Cardiac septum (tissue), 1 donor: Measurements from ENCODE around the gene SERPINE2. TPM values are rescaled to one million over a fixed set of nuclear protein-coding genes. Genes with fewer than 3 reads are reported as not detected.
"Not testable (repeated sequence)": the region's sequence is repeated elsewhere in the genome, so short reads cannot be mapped to it uniquely, and the experiment has no call there.

Source experiments
- DNase-seq: peaks from one replicate; pipeline ENCODE4 v3.0.0-alpha.2; 2020; ENCODE audit warnings: low spot score
- intact Hi-C: fragments of 100-400 bp; cut with DNase I; formaldehyde crosslinking; loops from one replicate; pipeline ENCODE4 v1.14.0; 2022
- total RNA-seq: library from RNA; stranded (reverse); fragmentation: NEBNext Ultra II Directional; extraction: Animal tissue kit (Norgen Biotek cat#: 25700); gene quantifications from one replicate; pipeline ENCODE4 v1.2.1, GENCODE V29; 2021
- donor health status: DM: no; HTN: no; CAD: no.

Gene SERPINE2
- total RNA-seq, 1 donor from 2014 or later: 91.5 TPM

DNA sequence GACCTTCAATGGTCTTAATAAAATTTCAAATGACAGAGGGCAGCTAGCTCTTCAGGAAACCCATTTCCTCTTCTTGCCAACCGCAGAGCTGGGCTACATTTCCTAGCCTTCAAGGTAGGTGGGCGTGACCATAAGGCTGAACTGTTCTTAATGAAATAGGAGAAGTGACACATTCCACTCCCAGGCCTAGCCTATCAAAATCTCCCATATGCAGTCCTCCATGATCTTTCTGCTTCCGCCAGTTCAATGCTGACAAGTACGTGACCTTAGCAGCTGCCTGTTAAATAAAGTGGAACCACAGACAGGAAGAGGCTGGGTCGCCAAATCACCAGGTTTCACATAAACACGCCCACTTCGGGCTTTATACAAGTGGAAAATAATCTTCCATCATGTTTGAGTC, 13.2 kb downstream of the SERPINE2 start:
- intact Hi-C loops: no loop called here
- no peak for DNase-seq

DNA sequence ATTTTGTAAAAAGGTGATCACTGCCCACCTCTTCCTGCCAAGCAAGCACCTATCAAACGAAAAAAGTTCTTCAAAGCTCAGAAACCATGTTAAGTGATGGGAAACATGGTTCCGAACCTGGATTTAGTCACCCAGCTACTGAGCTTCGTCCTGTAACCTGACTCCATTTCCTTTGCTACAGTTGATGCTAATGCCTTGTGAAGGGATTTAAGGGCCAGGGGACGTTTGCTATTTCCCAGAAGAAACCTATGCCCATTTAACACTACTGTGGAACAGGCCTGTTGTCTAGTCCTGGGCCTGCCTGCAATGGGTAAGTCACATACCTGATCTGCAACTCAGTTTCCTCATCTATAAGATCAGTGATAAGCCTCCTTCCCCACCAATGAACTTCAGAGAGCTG, 14.8 kb downstream of the SERPINE2 start:
- intact Hi-C loops: no loop called here
- no peak for DNase-seq

DNA sequence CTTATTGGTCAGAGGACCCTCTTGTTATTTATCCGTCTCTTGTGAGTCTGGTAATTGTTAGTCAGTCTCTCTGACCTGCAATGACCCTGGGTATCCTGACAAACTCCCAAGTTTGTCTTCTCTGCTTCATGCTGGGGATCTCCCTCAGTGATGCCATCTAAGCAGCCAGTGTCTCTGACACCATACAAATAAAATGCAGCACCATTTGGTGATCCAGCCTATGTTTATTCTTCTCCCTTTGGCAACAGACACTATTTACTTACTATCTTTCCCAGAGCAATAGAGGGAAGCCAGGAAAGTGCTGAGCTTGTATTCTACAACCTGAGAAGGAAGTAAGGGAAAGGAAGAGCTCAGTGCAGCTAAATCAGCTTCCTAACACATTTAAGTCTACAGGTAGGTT, 15.9 kb downstream of the SERPINE2 start:
- intact Hi-C loops: no loop called here
- no peak for DNase-seq

DNA sequence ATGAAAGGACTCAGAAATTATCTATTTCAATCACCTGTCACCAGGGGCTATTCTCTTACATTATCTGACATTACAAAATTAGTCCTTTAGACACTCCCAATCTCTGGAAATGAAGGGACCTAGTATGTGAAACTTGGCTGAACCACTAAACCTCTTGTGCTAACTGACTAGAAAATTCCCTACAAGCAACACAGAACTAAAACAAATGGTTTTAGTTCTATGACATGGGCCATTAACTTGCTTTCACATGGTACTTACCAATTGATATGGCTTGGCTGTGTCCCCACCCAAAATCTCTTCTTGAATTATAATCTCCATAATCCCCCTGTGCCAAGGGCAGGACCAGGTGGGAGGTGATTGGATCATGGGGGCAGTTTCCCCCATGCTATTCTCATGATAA, 16.6 kb downstream of the SERPINE2 start:
- intact Hi-C loops: no loop called here

DNA sequence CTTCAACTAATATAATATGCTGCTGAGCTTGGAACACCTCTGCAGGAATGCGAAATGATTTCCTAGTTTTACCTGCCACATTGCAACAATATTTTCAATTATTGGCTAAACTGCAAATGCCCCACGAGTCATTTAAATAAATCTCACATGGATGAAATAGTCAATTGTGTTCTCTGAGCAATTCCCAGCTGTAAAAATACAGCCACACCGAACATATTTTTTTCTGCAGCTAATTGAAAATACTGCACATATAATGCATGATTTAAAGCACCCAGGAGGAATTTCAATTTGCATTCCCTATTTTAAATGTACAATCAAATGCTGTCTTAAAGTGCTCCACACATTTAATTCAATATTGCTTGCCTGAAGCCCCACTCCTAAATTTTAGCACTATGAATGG, 18.6 kb downstream of the SERPINE2 start:
- DNase-seq: no peak
- intact Hi-C loops: no loop called here

More for the DNA sequence above, 16.6 kb downstream of the SERPINE2 start:
- DNase-seq: no peak

DNA sequence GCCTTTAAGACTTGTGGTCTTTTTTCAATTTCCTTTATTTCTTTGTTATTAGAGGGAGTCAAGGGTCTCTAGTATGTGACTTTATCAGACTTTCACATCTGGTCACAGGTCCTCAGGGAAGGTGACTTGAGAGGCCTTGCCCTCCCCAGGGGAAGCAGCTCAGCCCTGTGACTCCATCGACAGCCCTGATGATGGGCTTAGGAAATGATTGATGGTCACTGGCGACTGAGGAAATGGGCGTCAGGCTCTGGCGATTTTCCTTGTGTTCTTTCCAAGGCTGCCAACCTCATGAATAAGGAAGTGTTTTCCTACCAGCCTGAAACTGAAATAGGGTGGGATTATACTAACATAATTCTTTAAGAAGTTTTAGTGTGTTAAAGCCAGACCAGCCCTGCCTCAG, 21.1 kb downstream of the SERPINE2 start:
- no peak for DNase-seq
- intact Hi-C loops: no loop called here

DNA sequence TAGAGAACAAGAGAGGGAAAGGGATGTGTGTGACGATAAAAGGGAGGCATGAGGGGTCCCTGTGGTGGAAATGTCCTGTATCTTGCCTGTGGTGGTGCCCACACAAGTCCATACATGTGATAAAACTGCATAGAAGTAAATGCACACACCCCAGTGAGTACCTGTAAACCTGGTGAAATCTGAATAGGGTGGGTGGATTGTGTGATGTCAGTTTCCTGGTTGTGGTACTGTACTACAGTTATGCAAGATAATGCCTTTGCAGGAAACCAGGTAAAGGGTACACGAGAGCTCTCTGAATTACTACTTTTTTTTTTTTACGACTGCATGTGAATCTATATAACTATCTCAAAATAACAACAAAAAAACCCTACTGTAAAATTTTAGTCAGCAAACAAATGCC, 22.1 kb downstream of the SERPINE2 start:
- no peak for DNase-seq
- intact Hi-C loops: no loop called here

DNA sequence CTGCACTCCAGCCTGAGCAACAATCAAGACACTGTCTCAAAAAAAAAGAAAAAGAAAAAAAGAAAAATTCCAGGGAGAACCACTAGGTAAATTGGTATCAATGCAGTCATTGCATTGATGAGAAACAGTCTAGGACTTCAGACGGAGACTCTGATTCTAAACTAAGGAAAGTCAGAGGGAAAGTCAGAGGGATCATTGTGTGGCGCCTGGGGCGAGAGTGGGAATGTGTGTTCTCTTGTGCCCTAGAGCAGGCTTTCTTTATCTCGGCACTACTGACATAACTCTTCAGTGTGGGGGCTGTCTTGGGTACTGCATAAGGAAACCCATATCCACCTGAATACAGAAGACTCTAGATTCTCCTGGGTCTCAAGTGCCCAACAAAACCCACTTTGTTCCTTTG, 24.8 kb downstream of the SERPINE2 start:
- DNase-seq: no peak
- intact Hi-C loops: no loop called here

DNA sequence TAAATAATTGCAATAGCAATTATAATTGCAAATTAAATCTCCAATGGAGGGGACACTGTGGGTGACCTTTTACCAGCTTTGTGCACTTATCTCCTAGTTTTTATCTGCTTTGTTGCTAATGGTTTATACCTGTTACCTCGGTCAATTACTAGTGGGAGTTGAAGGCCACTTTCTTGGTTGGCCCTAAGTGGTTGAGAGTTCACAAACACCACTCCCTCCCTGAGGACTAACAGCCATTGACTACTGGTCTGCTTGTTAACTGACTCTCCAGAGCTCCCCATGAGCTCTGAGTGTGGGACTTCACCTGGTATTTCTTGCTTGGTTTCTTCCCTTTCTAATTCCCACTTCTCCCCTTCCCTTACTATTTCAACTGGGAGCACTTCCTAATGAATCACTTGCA, 27.2 kb downstream of the SERPINE2 start:
- DNase-seq: no peak
- intact Hi-C loops: no loop called here

DNA sequence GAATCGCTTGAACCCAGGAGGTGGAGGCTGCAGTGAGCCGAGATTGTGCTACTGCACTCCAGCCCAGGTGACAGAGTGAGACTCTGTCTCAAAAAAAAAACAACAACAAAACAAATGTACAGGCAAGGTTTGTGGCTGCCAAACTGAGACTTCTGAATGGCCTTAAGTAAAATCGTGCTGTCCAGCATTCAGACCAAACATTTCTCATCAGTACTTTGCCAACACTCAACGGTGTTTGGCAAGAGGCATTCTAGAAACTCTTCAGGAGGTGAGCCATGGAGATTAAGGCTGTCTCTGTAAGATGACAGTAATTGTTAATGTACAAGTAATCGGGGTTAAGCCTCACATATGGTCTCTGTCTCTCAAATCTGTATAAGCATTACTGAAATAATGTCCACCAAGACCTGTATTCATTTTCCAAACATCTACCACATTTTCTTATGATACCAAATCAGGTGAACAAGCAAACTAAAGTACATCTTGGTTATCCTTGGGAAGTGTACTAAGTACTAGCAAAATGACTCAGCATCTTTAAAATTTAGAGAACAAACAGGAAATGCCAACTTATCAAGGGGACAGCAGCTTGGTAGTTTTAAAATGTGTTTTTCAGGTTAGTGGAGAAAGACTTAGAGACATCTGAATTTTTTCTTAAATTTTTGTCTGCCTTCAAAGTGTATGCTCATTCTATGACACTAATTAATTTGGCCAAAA, 29.3 kb downstream of the SERPINE2 start:
- intact Hi-C loops: no loop called here
- DNase-seq: no peak

DNA sequence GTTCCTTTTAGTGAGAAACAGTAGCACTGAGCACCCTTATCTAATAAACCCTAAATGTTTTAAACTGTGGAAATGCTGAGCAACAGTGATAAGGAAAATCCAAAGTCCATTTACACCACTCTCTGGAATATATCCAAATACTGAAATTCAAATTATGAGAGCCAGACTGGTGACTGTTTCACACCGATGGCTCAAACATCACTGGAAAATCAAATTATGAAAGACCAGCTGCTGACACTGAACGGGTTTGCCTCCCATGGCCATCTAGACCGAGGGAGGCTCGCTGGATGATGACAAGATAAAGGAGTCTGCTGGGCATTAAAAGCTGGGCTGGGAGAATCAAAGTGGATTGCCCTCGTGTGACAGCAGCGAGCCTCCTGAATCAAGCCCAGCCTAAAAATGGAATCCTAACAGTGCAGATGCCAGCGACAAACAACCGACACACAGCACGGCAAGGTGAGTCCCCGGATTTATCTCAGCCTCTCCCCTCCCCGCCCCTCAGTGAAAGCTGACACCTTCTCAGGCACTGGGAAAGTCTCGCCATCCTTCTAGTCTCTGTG, 30.3 kb downstream of the SERPINE2 start:
- DNase-seq: no peak
- intact Hi-C loops: no loop called here

DNA sequence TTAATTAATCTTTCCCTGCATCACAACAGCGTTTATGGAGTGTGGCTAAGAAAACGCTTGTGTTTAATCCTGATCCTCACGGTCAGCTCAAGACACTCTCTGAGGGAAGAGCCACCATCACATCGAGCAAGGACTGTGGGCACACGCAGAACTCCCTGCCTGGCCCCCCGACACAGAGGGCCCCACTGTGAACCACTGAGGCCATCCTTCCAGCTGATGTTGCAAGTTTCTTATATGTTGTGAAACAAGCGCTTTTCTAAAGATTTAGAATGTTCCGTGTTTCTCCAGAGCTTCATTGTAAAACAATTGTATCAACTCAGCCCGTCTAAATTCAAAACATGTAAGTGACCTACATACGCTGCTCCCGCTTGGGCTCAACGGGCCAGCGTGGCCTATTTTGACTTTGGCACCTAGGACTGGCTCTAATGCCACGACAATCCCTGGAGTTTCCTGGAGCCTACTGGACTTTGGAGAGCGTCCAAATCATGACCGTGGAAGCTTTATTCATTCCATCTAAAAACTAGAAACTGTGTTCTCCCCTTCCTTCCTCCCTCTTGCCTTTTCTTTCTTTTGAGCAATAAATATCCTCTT, 34.9 kb downstream of the SERPINE2 start:
- no peak for DNase-seq
- intact Hi-C loops: no loop called here

DNA sequence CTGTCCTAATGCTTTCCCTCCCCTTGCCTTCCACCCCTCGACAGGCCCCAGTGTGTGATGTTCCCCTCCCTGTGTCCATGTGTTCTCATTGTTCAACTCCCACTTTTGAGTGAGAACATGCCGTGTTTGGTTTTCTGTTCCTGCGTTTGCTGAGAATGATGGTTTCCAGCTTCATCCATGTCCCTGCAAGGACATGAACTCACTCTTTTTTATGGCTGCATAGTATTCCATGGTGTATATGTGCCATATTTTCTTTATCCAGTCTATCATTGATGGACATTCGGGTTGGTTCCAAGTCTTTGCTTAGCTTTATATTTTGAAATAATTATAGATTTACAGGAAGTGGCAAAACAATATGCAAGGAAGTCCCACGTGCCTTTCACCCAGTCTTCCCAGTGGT, 38.4 kb downstream of the SERPINE2 start:
- DNase-seq, intact Hi-C loops: not testable (repeated sequence)

DNA sequence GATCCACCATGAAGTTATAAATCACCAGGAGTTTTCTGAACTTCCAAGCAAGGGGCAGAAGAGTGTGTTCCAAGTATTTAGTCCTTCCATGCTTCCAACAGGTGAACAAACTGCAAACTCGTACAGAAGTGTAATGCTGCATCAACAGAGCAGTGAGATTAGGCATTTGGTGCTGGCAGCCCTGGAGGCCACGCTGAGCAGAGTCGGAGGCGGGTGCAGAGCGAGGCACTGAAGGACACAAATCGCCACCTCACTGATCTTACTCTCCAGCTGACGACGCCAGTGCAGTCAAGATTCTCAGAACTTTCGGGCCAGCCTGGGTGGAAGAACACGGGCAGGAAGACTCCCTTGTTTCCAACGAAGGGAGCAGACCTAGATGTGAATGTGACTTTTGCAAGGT, 39.2 kb downstream of the SERPINE2 start:
- DNase-seq: no peak
- intact Hi-C loops: loop anchor here (10.0 kb wide), 1 partner anchor 145 kb away; no protein-coding TSS in a partner anchor

DNA sequence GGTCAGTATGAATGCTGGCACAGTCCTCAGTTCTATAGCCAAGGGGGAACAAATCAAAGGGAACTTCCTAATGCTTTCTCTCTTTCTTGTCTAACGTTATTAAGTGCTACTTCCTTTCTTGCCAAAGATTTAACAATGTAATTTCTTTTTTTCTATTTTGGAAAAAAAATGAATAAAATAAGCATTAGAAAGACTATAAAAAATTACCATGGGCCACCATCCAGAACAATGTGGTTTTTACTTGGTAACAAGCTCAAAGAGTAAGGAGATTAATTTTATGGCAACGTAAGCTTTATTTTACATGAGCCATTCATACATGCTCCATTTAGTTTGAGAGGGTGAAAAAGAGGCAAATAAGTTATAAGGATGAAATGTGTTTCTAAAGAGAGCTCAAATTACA, 40.1 kb downstream of the SERPINE2 start:
- DNase-seq: no peak
- intact Hi-C loops: loop anchor here (10.0 kb wide), 1 partner anchor 146 kb away; no protein-coding TSS in a partner anchor

DNA sequence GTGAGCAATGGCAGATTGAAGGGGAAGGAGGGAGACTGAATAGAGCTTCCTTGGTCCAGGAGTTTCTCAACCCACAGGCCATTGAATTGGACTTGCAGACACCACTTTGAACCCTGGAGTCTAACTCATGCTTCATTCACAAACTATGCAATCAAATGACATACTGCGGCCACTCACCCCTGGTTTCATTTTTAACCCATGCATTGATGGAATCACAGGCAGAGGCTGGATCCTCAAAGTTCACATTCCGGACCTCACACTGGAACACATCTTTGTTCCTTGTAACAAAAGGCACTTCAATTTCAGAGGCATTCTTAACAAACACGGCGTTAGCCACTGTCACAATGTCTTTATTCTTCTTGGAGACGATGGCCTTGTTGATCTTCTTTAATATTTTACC, 41.1 kb downstream of the SERPINE2 start:
- no peak for DNase-seq
- intact Hi-C loops: loop anchor here (10.0 kb wide), 1 partner anchor 147 kb away; no protein-coding TSS in a partner anchor

DNA sequence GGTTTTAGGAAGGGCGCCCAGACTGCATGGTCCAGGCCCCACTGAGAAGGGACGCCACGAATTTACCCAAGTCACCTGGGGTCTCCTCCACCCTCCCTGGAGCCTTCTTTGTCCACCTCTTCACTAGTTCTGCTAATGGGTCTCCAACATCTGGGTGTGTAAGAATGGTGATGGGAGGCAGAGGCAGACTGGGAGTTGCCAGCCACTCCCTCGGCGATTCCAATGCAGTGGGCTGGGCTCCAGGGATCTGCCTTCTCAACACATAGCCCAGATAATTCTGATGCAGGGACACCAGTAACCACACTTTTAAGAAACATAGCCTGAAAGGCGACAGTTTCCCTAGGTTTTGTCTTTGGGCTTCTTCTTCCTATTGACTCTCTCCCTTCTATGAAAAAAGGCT, 42.7 kb downstream of the SERPINE2 start:
- intact Hi-C loops: loop anchor here (10.0 kb wide), 1 partner anchor 148 kb away; no protein-coding TSS in a partner anchor
- DNase-seq: no peak

DNA sequence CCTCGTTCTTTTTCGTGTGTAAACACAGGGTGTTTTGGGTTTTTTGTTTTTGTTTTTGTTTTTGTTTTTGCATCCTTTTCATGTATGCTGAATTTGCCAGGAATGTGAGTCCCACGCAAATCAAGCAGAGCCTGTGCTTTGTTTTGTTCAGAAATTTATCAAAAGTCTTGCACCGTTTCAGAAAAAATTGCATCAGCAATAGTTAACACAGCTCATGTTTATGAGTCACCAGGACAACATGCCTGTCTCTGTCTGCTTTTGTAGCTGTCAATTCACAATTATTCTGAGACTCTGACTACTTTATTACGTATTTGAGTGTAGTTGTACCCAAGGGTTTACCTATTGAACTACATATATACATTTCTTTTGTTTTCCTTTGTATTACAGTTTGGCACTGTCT, 43.5 kb downstream of the SERPINE2 start:
- DNase-seq: no peak
- intact Hi-C loops: loop anchor here (10.0 kb wide), 1 partner anchor 149 kb away; no protein-coding TSS in a partner anchor

DNA sequence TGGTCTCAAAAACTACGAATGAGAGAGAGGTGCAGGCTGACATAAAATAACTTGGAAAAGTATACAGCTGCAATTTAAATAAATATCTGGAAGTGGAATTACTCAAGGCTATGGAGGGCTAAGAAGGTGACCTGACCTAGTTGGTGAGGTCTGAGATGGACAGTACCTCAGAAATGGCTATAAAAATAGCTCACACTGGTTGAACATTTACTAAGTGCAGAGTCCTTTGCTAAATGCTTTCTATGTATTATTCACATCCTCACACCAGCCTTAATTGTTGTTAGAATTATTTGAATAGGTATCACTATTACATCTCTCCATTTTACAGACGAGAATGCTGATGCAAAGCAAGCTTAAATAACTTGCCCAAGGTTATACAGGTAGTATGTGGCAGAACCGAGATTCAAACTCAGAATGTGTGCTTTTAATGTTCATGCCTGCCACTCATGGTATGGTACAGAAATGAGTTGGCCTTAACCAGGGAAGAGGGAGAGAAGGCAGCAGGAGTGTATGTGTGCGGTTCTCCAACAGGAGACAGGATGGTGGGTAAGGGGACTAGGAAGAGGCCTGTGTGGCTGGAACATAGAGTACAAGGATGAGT, 44.4 kb downstream of the SERPINE2 start:
- intact Hi-C loops: loop anchor here (10.0 kb wide), 1 partner anchor 150 kb away; no protein-coding TSS in a partner anchor
- no peak for DNase-seq

DNA sequence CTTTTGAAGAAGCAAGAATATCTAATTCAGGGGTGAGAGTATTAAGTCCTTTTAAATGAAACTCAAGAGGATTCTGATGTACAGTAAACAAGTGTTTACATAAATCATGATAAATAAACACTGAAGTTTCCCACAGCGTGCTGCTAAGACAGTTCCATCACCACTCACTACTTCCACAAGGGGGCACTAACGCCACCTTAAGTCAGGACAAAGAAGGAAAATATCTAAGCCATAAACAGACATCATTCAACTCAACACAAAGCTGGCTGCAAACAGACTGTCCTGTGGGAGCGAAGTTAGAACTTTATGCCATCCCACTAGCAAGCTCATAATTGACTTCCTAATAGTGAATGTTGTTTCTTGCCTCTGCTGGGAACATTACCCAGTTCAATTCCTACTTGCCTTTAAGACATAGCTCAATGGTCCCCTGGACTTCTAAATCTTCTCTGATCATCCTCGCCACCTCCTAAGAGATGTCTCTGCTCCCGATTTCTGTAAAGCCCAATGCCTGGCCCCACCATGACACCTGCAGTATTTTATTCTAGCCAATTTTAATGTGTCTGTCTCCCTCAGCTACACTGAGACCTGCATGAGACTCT, 45.4 kb downstream of the SERPINE2 start:
- no peak for DNase-seq
- intact Hi-C loops: loop anchor here (1.0 to 10.0 kb wide), 2 partner anchors 151 to 291 kb away; no protein-coding TSS in a partner anchor
